Endothelial cell of umbilical vein (primary cell): ENCODE results near the gene ACAD11. TPM values are rescaled to one million over a fixed set of nuclear protein-coding genes. Genes with fewer than 3 reads are reported as not detected.

Experiments used
- BruUV-seq: library from RNA; stranded (reverse); fragments of 400-500 nt; replicated peaks from 2 replicates; lab custom pipeline; 2021; lab: Mats Ljungman, UMichigan
- CTCF ChIA-PET: fragments of 300-600, 350-600 bp; sonication (Branson Sonifier 250); formaldehyde crosslinking; loops from one replicate; lab custom pipeline; 2021; ENCODE audit warnings: antibody characterized with exemption, inconsistent platforms; lab: Charles Lee
- POLR2A ChIA-PET: fragments of 300-600, 350-600 bp; sonication (Branson Sonifier 250); formaldehyde crosslinking; loops from one replicate; lab custom pipeline; 2021; ENCODE audit warnings: antibody characterized with exemption, inconsistent platforms; lab: Charles Lee
- DNase-seq: peaks from one replicate; pipeline ENCODE4 v3.0.0-alpha.2; 2011; ENCODE audit warnings: low read depth, low spot score
- FAIRE-seq: peaks from 2 replicates; lab custom pipeline; 2011; peaks lifted over from hg19 to GRCh38; lab: Jason Lieb, UNC
- H2AFZ ChIP-seq: 2 replicates; pipeline ENCODE4 v1.6.0; 2012; ENCODE audit warnings: low read depth, low read length, control low read depth, inconsistent platforms
- H3K27ac ChIP-seq: 2 replicates; pipeline ENCODE4 v1.5.1; 2011; ENCODE audit warnings: low read depth, mild to moderate bottlenecking, control low read depth, low read length, moderate library complexity; ENCODE audit not compliant: insufficient read depth
- H3K27me3 ChIP-seq, 2 experiments: 2 replicates each; pipeline versions ENCODE4 v1.6.0 to v1.6.1; 2011; ENCODE audit warnings: low read length in 2 of 2, mixed read lengths in 1 of 2; ENCODE audit not compliant: control insufficient read depth in 2 of 2, insufficient read depth in 2 of 2
- H3K36me3 ChIP-seq, 2 experiments: 2 replicates in 1 of 2; 3 replicates in 1 of 2; pipeline ENCODE4 v1.5.1; 2011; ENCODE audit warnings: low read length in 2 of 2, mild to moderate bottlenecking in 1 of 2, moderate library complexity in 1 of 2; ENCODE audit not compliant: control insufficient read depth in 2 of 2, insufficient read depth in 2 of 2; ENCODE audit errors: extremely low read depth in 1 of 2
- H3K4me1 ChIP-seq: 3 replicates; pipeline ENCODE4 v1.5.1; 2011; ENCODE audit warnings: mild to moderate bottlenecking, low read length; ENCODE audit not compliant: control insufficient read depth, insufficient read depth; ENCODE audit errors: extremely low read depth
- H3K4me2 ChIP-seq: 2 replicates; pipeline ENCODE4 v1.6.1; 2011; ENCODE audit warnings: low read length, control low read depth, mixed read lengths; ENCODE audit not compliant: insufficient read depth
- H3K4me3 ChIP-seq, 3 experiments: fragments of 200-600 bp in 1 of 3; sonication (generic), shearing (Covaris generic) in 1 of 3; replicated peaks in 1 of 3; 2 replicates each; pipeline ENCODE4 v1.5.1; 2011 to 2016; ENCODE audit warnings: control low read depth in 3 of 3, low read length in 3 of 3, mild to moderate bottlenecking in 2 of 3, inconsistent platforms in 1 of 3, low read depth in 1 of 3, moderate library complexity in 1 of 3; ENCODE audit not compliant: insufficient read depth in 1 of 3
- H3K79me2 ChIP-seq: 2 replicates; pipeline ENCODE4 v1.6.0; 2012; ENCODE audit warnings: low read length, inconsistent platforms; ENCODE audit not compliant: control insufficient read depth, insufficient read depth
- H3K9ac ChIP-seq: replicated peaks from 2 replicates; pipeline ENCODE3; 2011; ENCODE audit warnings: low read length, control low read depth; ENCODE audit not compliant: insufficient read depth; ENCODE audit errors: extremely low read depth
- H3K9me1 ChIP-seq: replicated peaks from 3 replicates; pipeline ENCODE4 v1.6.0; 2011; ENCODE audit warnings: mild to moderate bottlenecking, low read length; ENCODE audit not compliant: control insufficient read depth, insufficient read depth; ENCODE audit errors: extremely low read depth
- H3K9me3 ChIP-seq: replicated peaks from 2 replicates; pipeline ENCODE4 v1.5.1; 2012; ENCODE audit warnings: low read length, inconsistent platforms; ENCODE audit not compliant: control insufficient read depth, insufficient read depth
- H4K20me1 ChIP-seq: replicated peaks from 2 replicates; pipeline ENCODE3; 2011; ENCODE audit warnings: mild to moderate bottlenecking, low read length; ENCODE audit not compliant: control insufficient read depth, insufficient read depth; ENCODE audit errors: extremely low read depth
- EZH2 ChIP-seq: IDR thresholded peaks from 2 replicates; pipeline ENCODE4 v1.6.1; 2012; ENCODE audit warnings: borderline replicate concordance, low read depth, mild to moderate bottlenecking, moderate library complexity, low read length, inconsistent platforms; ENCODE audit not compliant: severe bottlenecking
- FOS ChIP-seq: IDR thresholded peaks from 2 replicates; pipeline ENCODE4 v1.6.1; 2011; ENCODE audit warnings: mild to moderate bottlenecking, low read length, moderate library complexity, borderline replicate concordance; ENCODE audit not compliant: insufficient read depth
- GATA2 ChIP-seq: IDR thresholded peaks from 2 replicates; pipeline ENCODE4 v1.7.0; 2011; ENCODE audit warnings: low read depth, mild to moderate bottlenecking, moderate library complexity, mixed read lengths, low read length; ENCODE audit not compliant: insufficient read length, insufficient read depth
- JUN ChIP-seq: IDR thresholded peaks from 2 replicates; pipeline ENCODE4 v1.6.1; 2011; ENCODE audit warnings: borderline replicate concordance, low read depth; ENCODE audit not compliant: insufficient read length, insufficient read depth
- MYC ChIP-seq: IDR thresholded peaks from one replicate; pipeline ENCODE4 v1.6.1; 2011; ENCODE audit warnings: mild to moderate bottlenecking, low read depth, low read length
- POLR2A ChIP-seq: IDR thresholded peaks from 2 replicates; pipeline ENCODE4 v1.6.1; 2012; ENCODE audit warnings: low read depth, mild to moderate bottlenecking, control low read depth, low read length
- POLR2AphosphoS5 ChIP-seq: IDR thresholded peaks from 2 replicates; pipeline ENCODE4 v1.6.1; 2012; ENCODE audit warnings: low read depth, mild to moderate bottlenecking, control low read depth, low read length, moderate library complexity; ENCODE audit not compliant: insufficient read depth
- dilution Hi-C: fragments of 300-500 bp; cut with MboI; formaldehyde crosslinking; loops from one replicate; pipeline ENCODE4 v1.15.0; 2019; ENCODE audit warnings: low sequenced_read_pairs; ENCODE audit not compliant: extremely low pct_ligation_motif_present
- intact Hi-C: fragments of 100-400 bp; cut with micrococcal nuclease; formaldehyde crosslinking; loops from one replicate; pipeline ENCODE4 v1.10.0; 2022
- polyA plus RNA-seq, 4 experiments: library from polyadenylated mRNA; depleted of rRNA in 3 of 4; stranded (reverse) in 3 of 4; unstranded in 1 of 4; fragments of >200 nt; gene quantifications; 2 replicates each; pipeline versions ENCODE4 v1.2.1 to v1.2.3, GENCODE V29; 2011 to 2012; ENCODE audit warnings: missing spikeins in 1 of 4
- total RNA-seq: library from RNA; stranded (reverse); gene quantifications from 2 replicates; pipeline ENCODE4 v1.2.3, GENCODE V29; 2021
- TF ChIP-seq, protein P1 (sequence below): IDR thresholded peaks from 2 replicates; pipeline ENCODE4 v1.6.1; 2011; ENCODE audit not compliant: insufficient read depth, insufficient read length
- TF ChIP-seq, protein P2 (sequence below), 2 donors: IDR thresholded peaks; 1 replicate in 1 of 2; 2 replicates in 1 of 2; pipeline ENCODE4 v1.5.1; 2011; ENCODE audit warnings: low read length in 2 of 2, mild to moderate bottlenecking in 2 of 2, moderate library complexity in 2 of 2, control low read depth in 1 of 2, inconsistent platforms in 1 of 2, low read depth in 1 of 2; ENCODE audit not compliant: insufficient read depth in 1 of 2; ENCODE audit errors: extremely low read depth in 1 of 2

Gene ACAD11
- total and polyA plus RNA-seq, 2 donors (not counting 3 experiments of a cell fraction or from before 2014, with no cell fraction given) = 9.6 to 17.9 TPM

DNA sequence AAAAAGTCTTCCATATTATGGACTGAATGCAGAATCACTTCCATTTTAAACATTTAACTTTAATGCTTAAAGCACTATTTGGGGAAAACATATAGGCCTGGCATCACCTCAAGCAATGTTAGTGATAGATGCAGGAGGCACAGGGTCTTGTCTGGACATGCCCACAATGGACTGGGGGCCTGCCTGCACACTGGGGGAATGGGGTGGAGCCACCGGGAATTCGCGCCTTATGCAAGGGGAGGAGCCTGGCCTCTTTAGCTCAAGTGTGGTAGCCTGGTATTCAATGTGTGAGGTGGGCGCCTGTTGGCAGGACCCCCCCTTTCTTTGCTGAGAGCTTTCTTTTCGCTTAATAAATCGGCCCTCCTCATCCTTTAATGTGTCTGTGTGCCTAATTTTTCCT is 32.7 kb downstream of the ACAD11 start:
- CTCF ChIA-PET = interaction anchor here (1.1 to 2.2 kb wide), 4 partner anchors 9 to 91 kb away, joined by 3 to 12 read pairs (median 5); no protein-coding TSS in a partner anchor
- no peak for DNase-seq

More for the DNA sequence above, 32.7 kb downstream of the ACAD11 start:
- no peak for FAIRE-seq
- H3K27me3 ChIP-seq = no peaks in the 10 kb centered on the region
- TF ChIP-seq POLR2AphosphoS5 = no peak
- TF ChIP-seq, protein P1, sequence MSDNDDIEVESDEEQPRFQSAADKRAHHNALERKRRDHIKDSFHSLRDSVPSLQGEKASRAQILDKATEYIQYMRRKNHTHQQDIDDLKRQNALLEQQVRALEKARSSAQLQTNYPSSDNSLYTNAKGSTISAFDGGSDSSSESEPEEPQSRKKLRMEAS = no peak
- TF ChIP-seq, protein P2, sequence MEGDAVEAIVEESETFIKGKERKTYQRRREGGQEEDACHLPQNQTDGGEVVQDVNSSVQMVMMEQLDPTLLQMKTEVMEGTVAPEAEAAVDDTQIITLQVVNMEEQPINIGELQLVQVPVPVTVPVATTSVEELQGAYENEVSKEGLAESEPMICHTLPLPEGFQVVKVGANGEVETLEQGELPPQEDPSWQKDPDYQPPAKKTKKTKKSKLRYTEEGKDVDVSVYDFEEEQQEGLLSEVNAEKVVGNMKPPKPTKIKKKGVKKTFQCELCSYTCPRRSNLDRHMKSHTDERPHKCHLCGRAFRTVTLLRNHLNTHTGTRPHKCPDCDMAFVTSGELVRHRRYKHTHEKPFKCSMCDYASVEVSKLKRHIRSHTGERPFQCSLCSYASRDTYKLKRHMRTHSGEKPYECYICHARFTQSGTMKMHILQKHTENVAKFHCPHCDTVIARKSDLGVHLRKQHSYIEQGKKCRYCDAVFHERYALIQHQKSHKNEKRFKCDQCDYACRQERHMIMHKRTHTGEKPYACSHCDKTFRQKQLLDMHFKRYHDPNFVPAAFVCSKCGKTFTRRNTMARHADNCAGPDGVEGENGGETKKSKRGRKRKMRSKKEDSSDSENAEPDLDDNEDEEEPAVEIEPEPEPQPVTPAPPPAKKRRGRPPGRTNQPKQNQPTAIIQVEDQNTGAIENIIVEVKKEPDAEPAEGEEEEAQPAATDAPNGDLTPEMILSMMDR (IDR thresholded peaks at IDR 0.05; ENCODE audit: extremely low read depth in 1 of 2, insufficient read depth in 1 of 2, low read depth in 1 of 2, low read length in 2 of 2) = no peak
- TF ChIP-seq GATA2 = no peak
- TF ChIP-seq POLR2A = no peak
- TF ChIP-seq JUN = no peak
- TF ChIP-seq MYC = no peak
- TF ChIP-seq EZH2 = no peak
- TF ChIP-seq FOS = no peak
- H3K4me1 ChIP-seq = peaks cover 30% of the 10 kb centered on the region
- no peaks in the 10 kb centered on the region for H3K9me1 ChIP-seq
- no peak overlapping the region for H3K4me3 ChIP-seq
- dilution Hi-C loops (loop anchor here (25.0 kb wide), 1 partner anchor 90 kb away; no protein-coding TSS in a partner anchor), intact Hi-C loops (no loop called here)
- H3K27ac ChIP-seq = no peak overlapping the region
- H3K9me3 ChIP-seq = no peaks in the 10 kb centered on the region
- H3K79me2 ChIP-seq = no peaks in the 10 kb centered on the region
- no TSS peak for BruUV-seq
- no peak overlapping the region for H3K4me2 ChIP-seq
- H2AFZ ChIP-seq = no peak overlapping the region
- no peaks in the 10 kb centered on the region for H4K20me1 ChIP-seq
- H3K36me3 ChIP-seq = peaks cover 0 to 2% of the 10 kb centered on the region in 2 experiments
- no peak overlapping the region for H3K9ac ChIP-seq
- POLR2A ChIA-PET = no interaction called here
